GM12872 (cell line): Measurements from ENCODE around the gene DMRTA2.
A peak's percentile ranks its signal among the peaks of the same experiment; 100 is the strongest.

Experiments used
- CTCF ChIP-seq: IDR thresholded peaks from 3 replicates; pipeline ENCODE4 v1.5.1; 2011; ENCODE audit warnings: low read depth, mild to moderate bottlenecking, low read length, moderate library complexity; ENCODE audit not compliant: insufficient read depth

Gene DMRTA2

GRCh38 chr1:50369008-50369634, 54.1 kb downstream of the DMRTA2 start:
- no peak for TF ChIP-seq CTCF

DNA sequence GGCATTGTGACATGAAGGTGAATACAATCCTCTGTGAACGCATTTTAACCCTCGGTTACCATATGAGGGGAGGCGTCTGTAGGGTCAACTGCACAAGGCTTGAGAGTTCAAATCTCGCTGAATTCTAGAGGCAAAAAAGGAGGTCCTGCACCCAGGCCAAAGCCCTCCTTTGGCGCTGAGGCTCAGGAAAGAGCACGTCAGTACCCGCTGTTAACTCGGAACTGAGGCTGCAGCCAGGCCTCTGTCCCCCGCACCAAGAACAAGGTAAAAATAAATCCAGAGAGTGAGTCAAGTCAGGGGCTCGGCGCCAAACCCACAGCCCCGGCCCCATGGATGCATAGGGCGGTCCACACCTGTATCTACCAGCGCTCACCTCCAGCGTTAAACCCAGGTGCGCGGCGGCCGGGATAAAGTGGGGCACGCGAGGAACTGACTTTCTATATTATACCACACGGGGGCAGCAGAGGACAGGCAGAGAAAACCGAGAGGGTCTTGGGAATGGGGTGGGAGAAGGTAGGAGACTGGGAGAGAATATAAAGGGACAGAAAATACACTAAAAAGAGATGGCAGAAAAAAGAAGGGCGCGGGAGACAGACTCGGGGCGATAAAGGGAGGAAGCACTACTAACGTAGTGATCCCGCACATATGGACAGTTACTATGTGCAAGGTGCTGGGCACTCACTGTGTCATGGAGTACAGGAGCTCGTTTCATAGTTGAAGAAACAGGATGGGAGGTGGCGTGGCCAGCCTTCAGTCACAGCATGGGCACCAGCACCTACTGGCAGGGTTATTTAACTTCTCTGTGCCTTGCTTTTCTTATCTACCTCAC, 54.9 kb downstream of the DMRTA2 start:
- TF ChIP-seq CTCF = peak; percentile 58
